HT-29 (cell line): ENCODE results near the gene DRD3. TPM values are rescaled to one million over a fixed set of nuclear protein-coding genes. Genes with fewer than 3 reads are reported as not detected.
A peak's percentile ranks its signal among the peaks of the same experiment; 100 is the strongest.

Experiments
- DNase-seq: peaks from one replicate; pipeline ENCODE4 v3.0.0-alpha.2; 2015; ENCODE audit warnings: low spot score
- total RNA-seq: library from RNA; depleted of rRNA; stranded (reverse); fragments of >200 nt; shearing (Covaris generic); gene quantifications from 2 replicates; pipeline ENCODE4 v1.2.3, GENCODE V29; 2014

The DRD3 gene
- total RNA-seq, 1 experiment from 2014 or later: not detected

DNA sequence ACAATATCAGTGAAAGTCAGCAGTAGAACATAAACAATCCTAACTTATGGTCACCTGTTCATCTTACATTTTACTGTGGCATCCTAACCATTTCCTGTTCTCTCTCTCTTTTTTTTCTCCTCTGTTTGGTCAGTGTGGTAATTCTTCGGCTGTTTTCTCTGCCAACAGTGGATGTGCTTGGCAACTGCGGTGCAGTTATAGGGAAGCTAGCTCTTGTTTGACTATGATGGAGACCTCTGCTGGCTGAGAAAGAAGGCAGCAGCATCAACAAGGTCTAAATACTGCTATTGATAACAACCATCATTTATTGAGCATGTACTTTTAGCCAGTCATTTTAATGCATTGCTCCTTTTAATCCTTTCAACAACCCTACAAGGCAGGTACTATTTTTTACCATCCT is 723 bp upstream of the DRD3 start:
- peak; percentile 35 for DNase-seq

DNA sequence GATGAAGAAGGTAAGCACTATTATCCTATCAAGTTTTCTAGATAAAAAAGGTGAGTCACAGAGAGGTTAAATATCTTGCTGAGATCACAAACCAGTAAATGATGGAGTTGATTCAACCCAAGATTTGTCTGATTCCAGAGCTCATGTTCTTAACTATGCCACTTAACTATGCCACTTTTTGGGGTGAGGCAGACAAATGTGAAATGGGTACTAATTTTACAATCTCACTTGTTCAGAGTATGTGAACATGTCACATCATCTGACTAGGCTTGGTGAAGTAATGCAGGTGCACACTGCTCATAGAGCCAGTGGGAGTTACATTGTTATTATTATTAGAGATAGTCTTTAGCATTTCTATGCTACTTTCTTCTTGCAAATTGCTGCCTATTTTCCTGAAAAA is 2.0 kb downstream of the DRD3 start:
- no peak for DNase-seq

DNA sequence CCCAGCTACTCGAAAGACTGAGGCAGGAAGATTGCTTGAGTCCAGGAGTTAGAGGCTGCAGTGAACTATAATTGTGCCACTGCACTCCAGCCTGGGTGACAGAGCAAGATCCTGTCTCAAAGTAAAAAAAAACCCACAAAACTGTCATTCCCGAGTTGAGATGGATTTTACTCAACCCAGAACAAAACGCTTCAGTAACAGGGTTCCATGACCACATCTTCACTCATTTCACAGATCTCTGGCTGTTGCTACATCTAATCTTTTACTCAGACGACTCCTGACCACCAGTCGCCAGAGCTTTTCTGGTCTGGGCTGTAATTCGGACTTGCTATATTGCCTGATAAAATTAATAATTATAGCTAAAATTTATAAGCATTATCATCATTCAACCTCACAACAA is 2.4 kb downstream of the DRD3 start:
- DNase-seq: no peak

DNA sequence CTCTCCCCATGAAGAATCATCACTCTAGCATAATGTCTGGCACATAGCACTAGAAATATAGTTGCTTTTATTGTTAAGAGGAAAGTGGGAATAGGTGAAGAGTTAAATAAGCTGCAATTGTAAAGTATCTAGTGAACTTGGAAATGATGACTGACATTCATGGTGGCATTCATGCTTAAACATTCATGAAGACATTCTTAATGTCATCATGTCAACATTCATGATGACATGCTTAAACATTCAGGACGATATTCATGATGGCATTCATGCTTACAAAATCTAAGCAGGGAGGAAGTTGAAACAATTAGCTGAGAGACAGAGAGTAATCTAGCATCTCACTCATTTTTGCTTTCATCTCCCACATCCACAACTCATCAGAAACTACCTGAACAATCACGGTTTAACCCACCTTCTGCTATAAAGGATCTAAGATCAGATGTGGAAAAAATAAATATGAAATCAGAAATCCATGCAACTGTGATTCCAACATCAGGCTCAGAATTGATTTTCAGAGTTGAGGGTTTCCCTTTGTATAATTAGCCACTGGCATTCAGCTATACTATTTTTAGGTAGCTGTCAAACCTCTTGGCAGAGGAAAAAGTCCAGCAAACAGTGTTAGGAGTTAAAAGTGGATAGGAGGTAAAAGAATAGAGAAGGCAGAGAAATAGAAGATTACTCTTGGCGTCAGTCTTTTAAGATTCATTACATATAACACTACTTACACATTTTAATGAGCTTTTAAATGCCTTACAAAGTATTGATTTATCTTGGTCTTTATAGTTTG is 3.5 kb downstream of the DRD3 start:
- no peak for DNase-seq

GRCh38 chr3:114171677-114172076 is 7.2 kb downstream of the DRD3 start:
- no peak for DNase-seq

DNA sequence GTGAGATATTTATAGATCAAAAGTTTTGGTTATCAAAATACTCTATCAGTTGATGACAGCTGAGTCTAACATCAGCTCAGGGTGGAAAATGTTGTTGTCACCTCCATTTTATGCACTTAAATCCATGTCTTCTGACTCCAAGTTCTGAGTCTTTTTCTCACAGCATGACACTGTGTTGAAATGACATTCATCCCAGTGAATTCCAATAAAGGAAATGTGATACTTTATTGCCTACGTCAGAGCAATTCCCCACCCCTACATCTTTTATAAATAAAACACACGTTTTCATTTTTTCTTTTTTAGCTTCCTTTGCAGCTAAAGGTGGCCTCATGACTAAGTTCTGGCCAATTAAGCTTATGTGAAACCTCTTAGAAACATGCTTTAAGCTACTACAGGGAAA is 10.7 kb downstream of the DRD3 start:
- no peak for DNase-seq

- DNase-seq: no peak
Observed at GRCh38 chr3:114157321-114157720, 21.5 kb downstream of the DRD3 start.

DNA sequence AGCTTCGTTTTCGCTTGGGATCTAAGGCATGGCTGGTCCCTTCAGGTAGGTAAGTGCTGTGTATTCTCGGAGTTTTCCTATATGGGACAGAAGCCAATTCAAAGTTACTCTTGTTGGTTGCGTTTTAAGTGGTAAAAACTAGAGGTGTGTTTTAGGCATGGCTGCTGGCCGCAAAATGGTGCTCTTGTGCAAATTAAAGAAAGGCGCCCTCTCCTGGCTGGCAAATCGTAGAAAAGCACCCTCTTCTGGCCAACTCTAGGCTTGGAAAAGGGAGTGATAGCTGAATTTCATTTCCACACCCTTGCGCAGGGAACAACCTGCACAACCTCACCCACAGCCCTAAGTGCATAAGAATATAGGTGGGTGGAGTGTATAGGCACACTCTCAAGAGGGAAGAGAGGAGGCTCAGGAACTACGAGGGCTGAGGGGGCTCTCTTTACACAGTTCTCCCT is 23.5 kb downstream of the DRD3 start:
- DNase-seq: peak; percentile 41

GRCh38 chr3:114154321-114154821 is 24.5 kb downstream of the DRD3 start:
- DNase-seq: no peak

GRCh38 chr3:114152519-114153151 is 26.2 kb downstream of the DRD3 start:
- peak; percentile 85 for DNase-seq

- DNase-seq: no peak
Observed at GRCh38 chr3:114151091-114151490, 27.8 kb downstream of the DRD3 start.

GRCh38 chr3:114147251-114147650 is 31.6 kb downstream of the DRD3 start:
- no peak for DNase-seq

- DNase-seq: no peak
Observed at GRCh38 chr3:114144909-114145688, 33.8 kb downstream of the DRD3 start.

DNA sequence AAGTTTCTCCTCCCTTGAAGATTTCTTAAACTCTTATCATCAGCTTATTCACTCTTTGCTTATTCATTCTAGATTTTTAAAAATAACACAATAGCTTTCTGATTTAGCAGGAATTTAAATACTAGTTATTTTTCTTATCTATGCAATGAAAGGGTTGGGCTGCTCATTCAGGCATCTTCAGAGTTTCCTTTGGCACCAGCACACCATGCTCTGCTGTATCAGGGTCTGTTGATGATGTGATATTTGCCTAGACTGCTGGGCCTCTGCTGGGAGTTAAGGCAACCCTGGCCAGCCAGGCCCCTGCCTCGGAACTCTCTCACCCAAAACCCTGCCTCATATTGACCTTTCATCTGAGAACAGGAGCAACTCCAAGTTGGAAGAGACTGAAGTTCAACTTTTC is 35.0 kb downstream of the DRD3 start:
- DNase-seq: no peak

DNA sequence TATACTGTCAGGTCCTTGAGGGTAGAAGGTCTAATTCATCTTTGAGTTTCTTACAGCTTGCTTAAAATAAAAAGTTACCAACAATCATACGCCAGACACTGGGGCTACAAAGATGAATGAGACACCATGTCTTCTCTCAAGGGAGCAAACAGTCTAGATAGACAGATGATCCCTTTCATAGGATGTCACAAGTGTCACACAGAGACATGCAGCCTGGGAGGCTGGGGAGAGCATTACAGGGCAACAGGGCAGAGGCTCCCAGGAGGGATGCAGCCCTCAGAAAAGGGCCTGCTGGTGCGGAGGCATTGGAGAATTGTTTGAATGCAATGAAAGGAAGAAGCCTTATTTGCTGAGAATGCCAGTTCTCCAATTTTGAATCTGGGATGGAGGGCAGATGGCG is 39.0 kb downstream of the DRD3 start:
- no peak for DNase-seq

DNA sequence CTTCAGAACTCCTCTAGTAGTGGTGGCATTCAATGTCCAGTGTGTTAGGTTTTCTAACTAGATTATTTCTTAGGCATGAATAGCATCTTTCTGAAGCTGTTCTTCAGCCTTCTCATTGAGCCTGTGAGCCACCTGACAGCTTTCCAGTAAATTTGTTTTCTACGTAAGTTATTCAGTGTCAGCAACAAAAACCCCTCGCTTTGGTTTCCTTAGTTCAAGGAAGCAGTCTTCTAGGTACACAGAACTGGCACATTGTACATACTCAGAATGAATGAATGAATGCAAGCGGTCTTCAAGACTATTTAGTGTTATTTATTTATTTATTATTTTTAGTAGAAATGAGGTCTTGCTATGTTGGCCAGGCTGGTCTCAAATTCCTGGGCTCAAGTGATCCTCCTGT is 44.9 kb downstream of the DRD3 start:
- DNase-seq: no peak

DNA sequence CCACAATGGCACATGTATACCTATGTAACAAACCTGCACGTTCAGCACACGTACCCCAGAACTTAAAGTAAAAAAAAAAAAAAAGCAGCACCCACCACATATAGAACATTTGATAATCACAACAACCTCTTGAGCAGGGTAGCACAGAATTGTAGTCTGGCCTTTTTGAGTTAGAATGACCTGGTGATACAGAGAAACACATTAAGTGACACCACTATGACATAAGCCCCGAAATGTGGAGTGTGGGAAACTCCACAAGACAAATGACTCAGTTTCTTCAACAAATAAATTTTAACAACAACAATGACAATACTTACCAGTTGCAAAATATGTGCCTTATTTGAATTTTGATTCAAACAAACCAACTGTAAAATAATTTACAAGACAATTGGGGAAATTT is 46.4 kb downstream of the DRD3 start:
- no peak for DNase-seq

DNA sequence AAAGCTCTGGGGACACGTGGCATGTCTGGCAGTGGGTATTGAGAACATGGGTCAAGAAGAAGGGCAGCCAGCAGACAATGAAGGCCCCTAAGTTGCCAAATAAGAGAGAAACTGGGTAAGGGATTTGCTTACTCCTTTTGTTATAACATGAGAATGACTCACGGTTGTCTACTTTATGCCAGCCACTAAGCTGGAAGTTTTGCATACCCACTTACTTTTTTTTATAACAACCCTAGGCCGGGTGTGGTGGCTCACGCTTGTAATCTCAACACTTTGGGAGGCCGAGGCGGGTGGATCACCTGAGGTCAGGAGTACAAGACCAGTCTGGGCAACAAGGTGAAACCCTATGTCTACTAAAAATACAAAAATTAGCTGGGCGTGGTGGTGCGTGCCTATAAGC is 50.0 kb downstream of the DRD3 start:
- DNase-seq: no peak

- DNase-seq: no peak
Observed at GRCh38 chr3:114128231-114128630, 50.6 kb downstream of the DRD3 start.

DNA sequence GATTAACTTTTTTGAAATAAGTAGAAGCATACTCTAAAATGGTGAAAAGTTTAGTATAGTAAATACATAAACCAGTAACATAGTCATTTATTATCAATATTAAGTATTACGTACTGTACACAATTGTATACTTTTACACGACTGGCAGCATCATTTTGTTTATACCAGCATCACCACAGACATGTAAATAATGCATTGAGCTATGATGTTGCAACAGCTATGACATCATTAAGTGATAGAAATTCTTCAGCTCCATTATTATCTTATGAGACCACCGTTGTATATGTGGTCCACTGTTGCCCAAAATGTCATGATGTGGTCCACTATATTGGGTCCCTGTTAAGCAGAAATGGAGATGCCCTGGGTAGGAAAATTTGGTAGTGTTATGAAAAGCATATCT is 51.3 kb downstream of the DRD3 start:
- DNase-seq: no peak

DNA sequence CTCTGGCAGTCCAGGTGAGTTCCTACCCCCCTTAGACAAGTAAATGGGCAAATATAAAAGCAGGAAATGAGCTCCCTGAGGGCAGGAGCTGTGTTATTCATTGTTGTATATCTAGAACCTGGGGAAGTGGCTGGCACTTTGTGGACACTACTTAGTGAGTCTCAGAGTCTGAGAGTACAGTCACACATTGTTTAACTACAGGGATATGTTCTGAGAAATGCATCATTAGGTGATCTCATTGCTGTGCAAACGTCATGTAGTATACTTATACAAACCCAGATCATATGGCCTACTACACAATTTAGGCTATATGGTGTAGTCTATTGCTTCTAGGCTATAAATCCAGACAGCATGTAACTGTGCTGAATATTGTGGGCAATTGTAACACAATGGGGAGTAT is 52.4 kb downstream of the DRD3 start:
- no peak for DNase-seq

DNA sequence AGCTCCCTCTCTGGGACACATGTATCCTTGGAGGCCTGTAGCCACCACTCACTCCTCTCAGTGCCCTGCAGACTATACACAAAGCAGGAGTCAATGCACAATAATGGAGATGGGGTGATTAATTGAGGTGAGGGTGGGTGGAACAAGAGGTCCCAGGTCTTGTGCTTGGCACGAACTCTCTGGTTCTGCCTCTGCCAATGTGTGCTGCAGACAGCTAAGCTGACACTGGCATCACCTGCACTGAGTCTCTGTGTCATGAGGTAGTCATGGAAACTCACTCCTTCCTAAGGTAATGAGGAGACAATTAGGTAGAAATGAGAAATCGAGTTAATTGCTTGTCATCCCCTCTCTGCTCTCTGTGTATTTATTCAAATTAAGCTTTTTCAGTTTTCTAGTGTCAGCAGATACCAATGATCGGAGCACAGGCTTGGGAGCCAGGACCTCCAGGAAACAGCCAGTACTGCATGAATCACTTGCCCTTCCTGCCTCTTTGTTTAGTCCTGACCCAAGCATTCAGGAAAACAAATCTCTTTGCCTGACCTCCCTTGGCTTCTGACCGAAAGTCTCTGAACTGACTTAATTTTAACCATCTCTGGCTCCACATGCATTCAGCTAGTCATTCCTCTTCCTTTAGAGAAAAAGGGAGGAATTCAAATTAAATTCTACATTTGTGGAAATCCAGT is 56.7 kb downstream of the DRD3 start:
- no peak for DNase-seq
